Activated CD8-positive, alpha-beta T cell treated with anti-CD3 and anti-CD28 coated beads for 36 hours (primary cell): ENCODE data around the gene CSAG3. TPM values are rescaled to one million over a fixed set of nuclear protein-coding genes. Genes with fewer than 3 reads are reported as not detected.
"Not testable (repeated sequence)": the region's sequence is repeated elsewhere in the genome, so short reads cannot be mapped to it uniquely, and the experiment has no call there.

Experiments
- ATAC-seq: fragments of 200-7000 bp; cut with Tn5 transposase; one replicate; pipeline ENCODE4 v1.10.0; 2021; ENCODE audit warnings: mild to moderate bottlenecking, moderate library complexity
- CTCF ChIA-PET: fragments of 350-600 bp; sonication (Branson Sonifier 250); formaldehyde crosslinking; loops from one replicate; lab custom pipeline; 2021; ENCODE audit warnings: antibody characterized with exemption; lab: Charles Lee
- POLR2A ChIA-PET: fragments of 350-600 bp; sonication (Branson Sonifier 250); formaldehyde crosslinking; loops from one replicate; lab custom pipeline; 2021; ENCODE audit warnings: antibody characterized with exemption; lab: Charles Lee
- DNase-seq: peaks from one replicate; pipeline ENCODE4 v3.0.0-alpha.2; 2020
- H3K27ac Mint-ChIP-seq: one replicate; pipeline ENCODE4 v1.8.0; 2021; ENCODE audit warnings: mild to moderate bottlenecking, mixed read lengths
- H3K27me3 Mint-ChIP-seq: one replicate; pipeline ENCODE4 v1.8.0; 2021; ENCODE audit warnings: mixed read lengths
- H3K36me3 Mint-ChIP-seq: one replicate; pipeline ENCODE4 v1.8.0; 2021; ENCODE audit warnings: low read depth, mixed read lengths
- H3K4me1 Mint-ChIP-seq: one replicate; pipeline ENCODE4 v1.8.0; 2021; ENCODE audit warnings: low read depth, mixed read lengths
- H3K4me3 Mint-ChIP-seq: one replicate; pipeline ENCODE4 v1.8.0; 2021; ENCODE audit warnings: mild to moderate bottlenecking, moderate library complexity, mixed read lengths
- H3K9me3 Mint-ChIP-seq: one replicate; pipeline ENCODE4 v1.8.0; 2021; ENCODE audit warnings: mixed read lengths
- CTCF ChIP-seq: fragments of 200-600 bp; IDR thresholded peaks from one replicate; pipeline ENCODE4 v1.8.0; 2022; ENCODE audit warnings: antibody characterized with exemption, mild to moderate bottlenecking
- intact Hi-C: fragments of 100-400 bp; cut with micrococcal nuclease; formaldehyde crosslinking; loops from one replicate; pipeline ENCODE4 v1.10.0; 2022
- total RNA-seq, 2 experiments: library from RNA; stranded (reverse); gene quantifications; one replicate each; pipeline ENCODE4 v1.2.3, GENCODE V29; 2021

CSAG3 gene
- not detected for total RNA-seq

GRCh38 chrX:152758918-152759317 lies at the start of gene CSAG3:
Gene CSAG3 (plus strand): TSS chrX:152759218.
- H3K9me3 Mint-ChIP-seq, H3K36me3 Mint-ChIP-seq, intact Hi-C loops, POLR2A ChIA-PET, DNase-seq, H3K4me3 Mint-ChIP-seq, ATAC-seq, CTCF ChIA-PET, H3K4me1 Mint-ChIP-seq, H3K27me3 Mint-ChIP-seq, H3K27ac Mint-ChIP-seq: not testable (repeated sequence)

GRCh38 chrX:152713195-152713594 lies 45.8 kb upstream of the CSAG3 start:
- H3K4me1 Mint-ChIP-seq, H3K4me3 Mint-ChIP-seq, CTCF ChIA-PET, POLR2A ChIA-PET, H3K27ac Mint-ChIP-seq, intact Hi-C loops, H3K9me3 Mint-ChIP-seq, DNase-seq, H3K27me3 Mint-ChIP-seq, H3K36me3 Mint-ChIP-seq, ATAC-seq: not testable (repeated sequence)

DNA sequence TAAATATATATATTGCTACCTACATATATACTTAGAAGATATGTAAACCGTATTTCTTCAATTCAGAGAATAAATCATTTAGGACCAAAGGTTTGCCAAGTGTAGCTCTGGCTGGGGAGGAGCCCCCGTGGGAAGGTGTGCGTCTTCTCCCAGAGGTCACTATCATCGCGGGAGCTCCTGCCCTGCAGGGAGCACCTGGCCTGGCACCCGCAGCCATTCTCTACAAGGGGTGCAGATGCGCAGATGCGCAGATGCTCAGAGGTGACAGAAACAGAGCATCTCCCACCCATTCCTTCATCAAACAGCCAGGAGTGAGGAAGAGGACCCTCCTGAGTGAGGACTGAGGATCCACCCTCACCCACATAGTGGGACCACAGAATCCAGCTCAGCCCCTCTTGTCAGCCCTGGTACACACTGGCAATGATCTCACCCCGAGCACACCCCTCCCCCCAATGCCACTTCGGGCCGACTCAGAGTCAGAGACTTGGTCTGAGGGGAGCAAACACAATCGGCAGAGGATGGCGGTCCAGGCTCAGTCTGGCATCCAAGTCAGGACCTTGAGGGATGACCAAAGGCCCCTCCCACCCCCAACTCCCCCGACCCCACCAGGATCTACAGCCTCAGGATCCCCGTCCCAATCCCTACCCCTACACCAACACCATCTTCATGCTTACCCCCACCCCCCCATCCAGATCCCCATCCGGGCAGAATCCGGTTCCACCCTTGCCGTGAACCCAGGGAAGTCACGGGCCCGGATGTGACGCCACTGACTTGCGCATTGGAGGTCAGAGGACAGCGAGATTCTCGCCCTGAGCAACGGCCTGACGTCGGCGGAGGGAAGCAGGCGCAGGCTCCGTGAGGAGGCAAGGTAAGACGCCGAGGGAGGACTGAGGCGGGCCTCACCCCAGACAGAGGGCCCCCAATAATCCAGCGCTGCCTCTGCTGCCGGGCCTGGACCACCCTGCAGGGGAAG lies 44.9 kb upstream of the CSAG3 start, which contains the start of gene MAGEA2B:
TSS of gene MAGEA2B (plus strand) at position 814 of the 973 bp plus-strand sequence. CDS start 2,479 bp downstream, outside the sequence.
- H3K9me3 Mint-ChIP-seq, intact Hi-C loops, H3K27ac Mint-ChIP-seq, H3K36me3 Mint-ChIP-seq, H3K27me3 Mint-ChIP-seq, ATAC-seq, POLR2A ChIA-PET, DNase-seq, H3K4me3 Mint-ChIP-seq, H3K4me1 Mint-ChIP-seq, CTCF ChIA-PET: not testable (repeated sequence)

GRCh38 chrX:152725409-152725808 lies 33.6 kb upstream of the CSAG3 start:
- no peak for TF ChIP-seq CTCF
- H3K27ac Mint-ChIP-seq = no peak overlapping the region

GRCh38 chrX:152733261-152733975 lies 25.6 kb upstream of the CSAG3 start, which contains the start of the genes CSAG1 and MAGEA12:
Gene CSAG1 (minus strand): TSS chrX:152733721. CDS start chrX:152732460, 1,261 bp downstream.
Gene MAGEA12 (plus strand): TSS chrX:152733757. CDS start chrX:152736162, 2,405 bp downstream.
- CTCF ChIA-PET = no interaction called here
- no peaks in the 10 kb centered on the region for H3K9me3 Mint-ChIP-seq
- intact Hi-C loops = no loop called here
- no peak for TF ChIP-seq CTCF
- H3K27ac Mint-ChIP-seq = no peak within 1 kb of the TSS
- no peaks in the 10 kb centered on the region for H3K36me3 Mint-ChIP-seq
- H3K4me1 Mint-ChIP-seq = no peaks in the 10 kb centered on the region
- POLR2A ChIA-PET = no interaction called here
- peaks cover 2% of the 10 kb centered on the region for H3K27me3 Mint-ChIP-seq
- H3K4me3 Mint-ChIP-seq = no peak within 1 kb of the TSS
- DNase-seq (no peak), ATAC-seq (no peak)

More at GRCh38 chrX:152725409-152725808, 33.6 kb upstream of the CSAG3 start:
- Mint-ChIP-seq H3K4me1 (no peaks in the 10 kb centered on the region), H3K36me3 (no peaks in the 10 kb centered on the region), H3K27me3 (peaks cover 2% of the 10 kb centered on the region), H3K9me3 (no peaks in the 10 kb centered on the region), H3K4me3 (no peak overlapping the region)
- no peak for ATAC-seq
- intact Hi-C loops = no loop called here
- CTCF ChIA-PET = no interaction called here
- DNase-seq = no peak
- POLR2A ChIA-PET = no interaction called here

- POLR2A ChIA-PET, H3K36me3 Mint-ChIP-seq, H3K9me3 Mint-ChIP-seq, ATAC-seq, H3K4me1 Mint-ChIP-seq, CTCF ChIA-PET, H3K27ac Mint-ChIP-seq, H3K4me3 Mint-ChIP-seq, H3K27me3 Mint-ChIP-seq, intact Hi-C loops, DNase-seq: not testable (repeated sequence)
These were observed 24.7 kb upstream of the CSAG3 start for GRCh38 chrX:152734143-152734858.
